Measurements from ENCODE around the gene PTPRN2.
"Not testable (repeated sequence)": the region's sequence is repeated elsewhere in the genome, so short reads cannot be mapped to it uniquely, and the experiment has no call there.

The PTPRN2 gene

DNA sequence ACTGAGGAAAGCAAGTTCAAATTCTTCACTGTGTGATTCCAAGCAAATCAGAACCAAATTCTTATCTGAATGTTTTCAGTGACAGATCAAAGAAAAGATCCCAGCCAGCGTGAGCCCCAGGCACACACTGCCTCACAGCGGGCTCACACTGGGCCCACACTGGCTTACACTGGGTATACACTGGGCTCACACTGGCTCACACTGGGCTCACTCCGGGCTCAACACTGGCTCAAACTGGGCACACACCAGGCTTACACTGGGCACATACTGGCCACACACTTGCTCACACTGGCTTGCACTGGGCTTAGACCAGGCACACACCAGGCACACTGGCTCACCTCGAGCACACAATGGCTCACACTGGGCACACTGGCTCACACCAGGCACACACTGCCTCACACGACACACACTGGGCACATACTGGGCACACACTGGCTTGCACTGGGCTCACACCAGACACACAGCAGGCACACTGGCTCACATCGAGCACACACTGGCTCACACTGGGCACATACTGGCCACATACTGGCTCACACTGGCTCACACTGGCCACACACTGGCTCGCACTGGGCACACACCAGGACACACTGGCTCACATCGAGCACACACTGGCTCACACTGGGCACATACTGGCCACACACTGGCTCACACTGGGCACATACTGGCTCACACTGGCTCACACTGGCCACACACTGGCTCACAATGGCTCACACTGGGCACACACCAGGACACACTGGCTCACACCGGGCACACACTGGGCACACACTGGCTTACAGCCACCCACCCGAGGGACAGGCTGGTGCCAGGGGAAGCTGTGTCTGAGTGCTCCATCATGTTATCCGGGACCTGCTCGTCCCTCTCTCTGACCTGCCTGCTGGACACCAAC is 156.3 kb downstream of the PTPRN2 start:
- DNase-seq (ENCODE audit: low read depth) = no peak
- H3K4me3 ChIP-seq (ENCODE audit: low read depth, low read length) = no peak overlapping the region
- TF ChIP-seq, protein P1, sequence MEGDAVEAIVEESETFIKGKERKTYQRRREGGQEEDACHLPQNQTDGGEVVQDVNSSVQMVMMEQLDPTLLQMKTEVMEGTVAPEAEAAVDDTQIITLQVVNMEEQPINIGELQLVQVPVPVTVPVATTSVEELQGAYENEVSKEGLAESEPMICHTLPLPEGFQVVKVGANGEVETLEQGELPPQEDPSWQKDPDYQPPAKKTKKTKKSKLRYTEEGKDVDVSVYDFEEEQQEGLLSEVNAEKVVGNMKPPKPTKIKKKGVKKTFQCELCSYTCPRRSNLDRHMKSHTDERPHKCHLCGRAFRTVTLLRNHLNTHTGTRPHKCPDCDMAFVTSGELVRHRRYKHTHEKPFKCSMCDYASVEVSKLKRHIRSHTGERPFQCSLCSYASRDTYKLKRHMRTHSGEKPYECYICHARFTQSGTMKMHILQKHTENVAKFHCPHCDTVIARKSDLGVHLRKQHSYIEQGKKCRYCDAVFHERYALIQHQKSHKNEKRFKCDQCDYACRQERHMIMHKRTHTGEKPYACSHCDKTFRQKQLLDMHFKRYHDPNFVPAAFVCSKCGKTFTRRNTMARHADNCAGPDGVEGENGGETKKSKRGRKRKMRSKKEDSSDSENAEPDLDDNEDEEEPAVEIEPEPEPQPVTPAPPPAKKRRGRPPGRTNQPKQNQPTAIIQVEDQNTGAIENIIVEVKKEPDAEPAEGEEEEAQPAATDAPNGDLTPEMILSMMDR (conservative IDR thresholded peaks at IDR 0.05; ENCODE audit: low read depth, low read length) = no peak

DNA sequence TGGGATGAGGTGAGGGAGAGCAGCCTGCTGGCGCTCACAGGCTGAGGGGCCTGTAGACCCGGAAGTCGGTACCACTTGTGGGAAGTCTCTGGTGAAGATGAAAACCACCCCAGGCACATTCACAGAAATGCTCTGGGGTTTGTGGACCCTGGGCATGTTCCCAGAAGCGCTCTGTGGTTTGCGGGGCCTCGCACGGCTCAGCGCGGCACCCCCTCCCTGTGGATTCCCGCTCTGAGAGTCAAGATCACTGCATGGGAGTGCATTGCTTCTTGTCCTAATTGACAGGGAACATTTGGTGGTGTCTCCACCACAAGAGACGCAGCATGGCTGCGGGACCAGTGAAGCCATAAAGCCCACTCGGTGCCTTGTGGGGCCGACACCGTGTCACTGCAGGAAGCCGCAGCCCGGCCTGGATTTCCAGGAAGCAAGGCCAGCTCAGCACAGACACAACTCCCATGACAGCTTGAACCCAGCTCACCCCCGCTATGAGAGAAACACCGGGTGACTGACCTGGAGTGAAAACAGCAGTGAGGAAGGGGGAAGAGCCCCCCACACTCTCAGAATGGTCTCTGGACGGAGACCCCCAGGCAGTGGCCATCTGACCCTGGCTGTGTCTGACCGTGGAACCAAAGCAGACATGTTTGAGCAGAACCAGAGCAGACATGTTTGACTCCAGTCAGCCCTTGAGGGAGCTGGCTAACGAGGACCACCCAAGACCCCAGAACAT is 157.2 kb downstream of the PTPRN2 start:
- TF ChIP-seq, protein P1 (conservative IDR thresholded peaks at IDR 0.05; ENCODE audit: low read depth, low read length) = no peak
- no peak overlapping the region for H3K4me3 ChIP-seq (ENCODE audit: low read depth, low read length)
- no peak for DNase-seq (ENCODE audit: low read depth)

DNA sequence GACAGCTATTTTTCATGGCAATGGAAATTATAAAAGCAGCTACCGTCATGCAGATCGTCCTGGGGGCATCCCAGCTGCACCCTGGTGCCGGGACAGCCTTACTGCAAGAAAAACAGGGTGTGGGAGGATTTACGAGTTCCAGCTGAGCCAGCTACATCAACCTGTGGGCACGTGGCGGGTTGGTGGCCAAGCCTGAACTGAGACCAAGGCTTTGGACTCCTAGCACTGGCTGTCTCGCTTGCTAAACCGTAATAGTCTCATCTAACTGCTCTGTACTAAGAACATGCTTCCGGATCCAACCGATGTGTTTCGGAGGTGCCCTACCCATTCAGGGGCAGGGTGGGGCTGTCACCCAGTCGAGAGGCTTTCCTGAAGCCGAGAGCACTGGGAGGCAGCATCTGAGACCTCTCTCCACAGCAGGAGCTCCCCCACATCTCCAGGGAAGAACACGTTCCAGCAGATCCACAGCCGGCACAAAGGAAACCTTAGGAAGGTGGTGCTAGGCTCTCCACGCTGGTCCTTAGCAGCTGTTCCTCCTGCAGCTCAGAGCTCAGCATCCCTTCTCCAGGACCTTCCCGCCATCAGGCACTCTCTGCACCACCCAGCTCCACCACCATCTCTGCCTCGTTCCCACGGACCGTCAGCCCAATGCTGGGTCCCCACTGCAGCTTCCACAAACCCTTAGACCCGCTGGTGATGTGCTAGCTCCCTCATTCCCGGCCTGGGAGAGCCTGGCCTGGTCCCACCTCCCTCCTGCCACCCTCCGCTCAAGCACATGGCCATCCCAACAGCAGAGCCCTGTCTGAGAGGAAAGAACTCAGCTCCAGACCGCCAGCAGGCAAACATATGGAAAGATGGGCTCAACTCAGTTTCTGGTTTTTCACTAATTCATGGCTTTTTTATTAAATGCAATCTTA is 158.5 kb downstream of the PTPRN2 start:
- no peak overlapping the region for H3K4me3 ChIP-seq (ENCODE audit: low read depth, low read length)
- no peak for DNase-seq (ENCODE audit: low read depth)
- TF ChIP-seq, protein P1 (conservative IDR thresholded peaks at IDR 0.05; ENCODE audit: low read depth, low read length) = no peak

DNA sequence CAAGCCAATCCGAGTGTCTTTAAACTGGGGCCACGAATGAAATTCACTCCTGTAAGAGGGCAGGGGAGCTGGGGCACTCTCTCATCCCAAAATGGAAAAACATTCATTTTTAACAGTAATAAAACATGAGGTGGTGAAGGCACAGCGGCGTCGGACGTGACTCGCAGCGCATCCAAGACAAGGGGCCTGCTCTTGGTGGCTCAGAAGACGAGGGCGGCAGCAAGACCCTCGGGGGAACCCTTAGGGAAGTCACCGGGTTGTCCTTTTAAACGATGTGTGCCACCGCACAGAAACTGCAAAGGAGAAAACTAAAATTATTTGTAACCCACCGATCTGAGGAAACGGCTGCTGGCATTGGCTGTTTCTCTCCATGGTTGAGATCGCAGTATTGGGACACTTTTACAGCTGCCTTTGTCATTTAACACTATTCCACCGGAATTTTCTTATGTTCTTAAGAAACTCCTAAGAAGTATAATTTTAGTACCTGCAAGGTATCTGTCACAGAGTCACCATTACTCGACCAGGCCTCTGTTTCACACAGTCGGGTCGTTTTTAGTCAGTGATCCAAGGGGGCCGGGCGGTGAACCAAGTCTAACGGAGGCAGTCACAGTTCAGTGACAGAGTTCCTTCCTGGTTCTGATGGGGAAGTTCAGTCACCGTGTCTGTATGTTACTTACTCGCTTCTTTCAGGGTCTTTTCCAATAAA is 159.3 kb downstream of the PTPRN2 start:
- TF ChIP-seq, protein P1 (conservative IDR thresholded peaks at IDR 0.05; ENCODE audit: low read depth, low read length) = no peak
- no peak overlapping the region for H3K4me3 ChIP-seq (ENCODE audit: low read depth, low read length)
- DNase-seq (ENCODE audit: low read depth) = no peak

DNA sequence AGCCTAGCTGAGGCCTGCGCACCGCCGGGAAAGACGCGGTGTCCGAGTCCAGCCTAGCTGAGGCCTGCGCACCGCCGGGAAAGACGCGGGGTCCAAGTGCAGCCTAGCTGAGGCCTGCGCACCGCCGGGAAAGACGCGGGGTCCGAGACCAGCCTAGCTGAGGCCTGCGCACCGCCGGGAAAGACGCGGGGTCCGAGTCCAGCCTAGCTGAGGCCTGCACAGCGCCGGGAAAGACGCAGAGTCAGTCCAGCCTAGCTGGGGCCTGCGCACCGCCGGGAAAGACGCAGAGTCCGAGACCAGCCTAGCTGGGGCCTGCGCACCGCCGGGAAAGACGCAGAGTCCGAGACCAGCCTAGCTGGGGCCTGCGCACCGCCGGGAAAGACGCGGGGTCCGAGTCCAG is 161.9 kb downstream of the PTPRN2 start:
- not testable (repeated sequence) for DNase-seq (ENCODE audit: low read depth); H3K4me3 ChIP-seq (ENCODE audit: low read depth, low read length)

DNA sequence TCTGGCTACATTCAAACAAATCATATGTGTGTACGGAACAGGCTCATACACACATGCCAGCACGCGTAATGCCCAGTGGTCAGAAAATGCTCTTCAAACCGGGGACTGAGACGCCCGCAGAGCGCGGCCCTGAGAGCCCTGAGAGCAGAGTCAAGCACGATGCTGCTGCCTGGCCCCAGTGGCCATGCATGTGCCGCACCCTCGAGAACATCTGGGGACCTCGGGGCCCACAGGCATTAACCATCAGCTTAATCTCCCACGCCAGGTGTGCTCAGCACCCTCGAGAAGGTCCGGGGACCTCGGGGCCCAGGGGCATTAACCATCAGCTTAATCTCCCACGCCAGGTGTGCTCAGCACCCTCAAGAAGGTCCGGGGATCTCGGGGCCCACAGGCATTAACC is 163.1 kb downstream of the PTPRN2 start:
- TF ChIP-seq, protein P1 (conservative IDR thresholded peaks at IDR 0.05; ENCODE audit: low read depth, low read length) = no peak
- DNase-seq (ENCODE audit: low read depth) = no peak
- H3K4me3 ChIP-seq (ENCODE audit: low read depth, low read length) = no peak overlapping the region

Data from choroid plexus epithelial cell (primary cell).